ELR (cell line): Measurements from ENCODE around the gene LRRK2.
"Not testable (repeated sequence)": the region's sequence is repeated elsewhere in the genome, so short reads cannot be mapped to it uniquely, and the experiment has no call there.

Experiments
- DNase-seq: peaks from one replicate; pipeline ENCODE4 v3.0.0-alpha.2; 2015; ENCODE audit warnings: low read depth

The LRRK2 gene

GRCh38 chr12:40215982-40216381, 8.8 kb upstream of the LRRK2 start:
- peak; percentile 42 for DNase-seq

- DNase-seq = no peak
Measured at GRCh38 chr12:40216516-40217288, 8.1 kb upstream of the LRRK2 start.

GRCh38 chr12:40219760-40220159, 5.0 kb upstream of the LRRK2 start:
- DNase-seq = no peak

GRCh38 chr12:40222247-40222646, 2.5 kb upstream of the LRRK2 start:
- DNase-seq = peak; percentile 65

GRCh38 chr12:40223646-40224045, 1.2 kb upstream of the LRRK2 start:
- no peak for DNase-seq

- DNase-seq = peak; percentile 11
Measured at GRCh38 chr12:40225337-40225983, 663 bp downstream of the LRRK2 start.

GRCh38 chr12:40225984-40226602, 1.3 kb downstream of the LRRK2 start:
- no peak for DNase-seq

GRCh38 chr12:40226705-40227104, 1.9 kb downstream of the LRRK2 start:
- peak; percentile 80 for DNase-seq

GRCh38 chr12:40227447-40227846, 2.6 kb downstream of the LRRK2 start:
- no peak for DNase-seq

GRCh38 chr12:40228727-40229126, 3.9 kb downstream of the LRRK2 start:
- no peak for DNase-seq

GRCh38 chr12:40229690-40230651, 5.2 kb downstream of the LRRK2 start:
- no peak for DNase-seq

- no peak for DNase-seq
Measured at GRCh38 chr12:40232602-40233001, 7.8 kb downstream of the LRRK2 start.

- DNase-seq = no peak
Measured at GRCh38 chr12:40233741-40234367, 9.1 kb downstream of the LRRK2 start.

GRCh38 chr12:40236357-40236850, 11.6 kb downstream of the LRRK2 start:
- no peak for DNase-seq

GRCh38 chr12:40238266-40238902, 13.6 kb downstream of the LRRK2 start:
- no peak for DNase-seq

- DNase-seq = no peak
Measured at GRCh38 chr12:40238979-40239378, 14.2 kb downstream of the LRRK2 start.

GRCh38 chr12:40240779-40241178, 16.0 kb downstream of the LRRK2 start:
- no peak for DNase-seq

- DNase-seq = no peak
Measured at GRCh38 chr12:40241741-40242140, 16.9 kb downstream of the LRRK2 start.

- not testable (repeated sequence) for DNase-seq
Measured at GRCh38 chr12:40244526-40245156, 19.8 kb downstream of the LRRK2 start.

GRCh38 chr12:40248034-40248433, 23.2 kb downstream of the LRRK2 start:
- no peak for DNase-seq
